GM23338 (cell line): ENCODE results near the gene NRSN2.
A peak's percentile ranks its signal among the peaks of the same experiment; 100 is the strongest.

Experiments
- CREB1 ChIP-seq: fragments of 250-450 bp; sonication (Bioruptor Pico); IDR thresholded peaks from 2 replicates; pipeline ENCODE4 v1.5.0; 2020; ENCODE audit warnings: low read depth, mild to moderate bottlenecking, moderate library complexity
- EZH2 ChIP-seq: fragments of 200-600 bp; sonication (generic); IDR thresholded peaks from one replicate; pipeline ENCODE4 v1.8.0; 2017; ENCODE audit warnings: antibody characterized with exemption, mild to moderate bottlenecking, low read depth; ENCODE audit not compliant: unreplicated experiment
- JUNB ChIP-seq: IDR thresholded peaks from one replicate; pipeline ENCODE4 v1.6.1; 2016; ENCODE audit warnings: antibody characterized with exemption; ENCODE audit not compliant: unreplicated experiment
- POLR2AphosphoS5 ChIP-seq: IDR thresholded peaks from 2 replicates; pipeline ENCODE4 v1.6.1; 2016; ENCODE audit warnings: antibody characterized with exemption, low read depth
- REST ChIP-seq: IDR thresholded peaks from one replicate; pipeline ENCODE4 v1.6.1; 2018; ENCODE audit warnings: antibody characterized with exemption; ENCODE audit not compliant: unreplicated experiment
- STAT1 ChIP-seq: IDR thresholded peaks from one replicate; pipeline ENCODE4 v1.6.1; 2016; ENCODE audit warnings: antibody characterized with exemption; ENCODE audit not compliant: unreplicated experiment
- TF ChIP-seq, protein P1 (sequence below), 2 experiments: fragments of 200-600 bp in 1 of 2; sonication (generic) in 1 of 2; conservative IDR thresholded peaks; 2 replicates each; pipeline versions ENCODE4 v1.5.1 to v1.6.1; 2016 to 2017; ENCODE audit warnings: antibody characterized with exemption in 2 of 2, low read depth in 2 of 2, mild to moderate bottlenecking in 2 of 2, moderate library complexity in 1 of 2

DNA sequence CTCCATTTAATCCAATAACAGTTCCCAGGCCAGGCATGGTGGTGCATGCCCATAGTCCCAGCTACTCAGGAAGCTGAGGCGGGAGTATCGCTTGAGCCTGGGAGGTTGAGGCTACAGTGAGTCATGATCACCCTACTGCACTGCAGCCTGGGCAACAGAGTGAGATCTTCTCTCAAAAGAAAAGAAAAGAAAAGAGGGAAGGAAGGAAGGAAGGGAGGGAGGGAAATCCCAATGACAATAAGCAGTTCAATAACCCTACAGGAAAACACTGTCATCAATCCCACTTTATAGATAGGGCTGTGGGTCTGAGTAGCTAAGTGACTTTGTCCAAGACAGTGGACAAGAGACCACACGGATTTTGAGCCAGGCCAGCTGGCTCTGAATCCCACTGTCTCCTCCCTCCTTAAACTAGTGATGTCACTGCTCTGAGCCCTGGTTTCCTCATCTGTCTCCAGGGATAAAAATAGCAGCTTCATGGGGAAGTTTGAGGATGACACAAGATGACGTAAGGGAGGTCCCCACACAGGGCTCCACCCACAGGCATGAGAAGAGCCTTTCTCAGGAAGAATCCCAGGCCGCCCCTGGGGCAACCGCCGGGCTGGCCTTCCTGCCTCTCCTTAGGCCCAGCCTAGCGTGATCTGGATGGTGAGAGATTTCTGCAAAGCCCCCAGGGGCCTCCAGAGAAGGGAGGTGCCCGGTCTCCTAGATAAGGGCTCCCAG lies 26.4 kb downstream of the NRSN2 start:
- TF ChIP-seq, protein P1, sequence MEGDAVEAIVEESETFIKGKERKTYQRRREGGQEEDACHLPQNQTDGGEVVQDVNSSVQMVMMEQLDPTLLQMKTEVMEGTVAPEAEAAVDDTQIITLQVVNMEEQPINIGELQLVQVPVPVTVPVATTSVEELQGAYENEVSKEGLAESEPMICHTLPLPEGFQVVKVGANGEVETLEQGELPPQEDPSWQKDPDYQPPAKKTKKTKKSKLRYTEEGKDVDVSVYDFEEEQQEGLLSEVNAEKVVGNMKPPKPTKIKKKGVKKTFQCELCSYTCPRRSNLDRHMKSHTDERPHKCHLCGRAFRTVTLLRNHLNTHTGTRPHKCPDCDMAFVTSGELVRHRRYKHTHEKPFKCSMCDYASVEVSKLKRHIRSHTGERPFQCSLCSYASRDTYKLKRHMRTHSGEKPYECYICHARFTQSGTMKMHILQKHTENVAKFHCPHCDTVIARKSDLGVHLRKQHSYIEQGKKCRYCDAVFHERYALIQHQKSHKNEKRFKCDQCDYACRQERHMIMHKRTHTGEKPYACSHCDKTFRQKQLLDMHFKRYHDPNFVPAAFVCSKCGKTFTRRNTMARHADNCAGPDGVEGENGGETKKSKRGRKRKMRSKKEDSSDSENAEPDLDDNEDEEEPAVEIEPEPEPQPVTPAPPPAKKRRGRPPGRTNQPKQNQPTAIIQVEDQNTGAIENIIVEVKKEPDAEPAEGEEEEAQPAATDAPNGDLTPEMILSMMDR (conservative IDR thresholded peaks at IDR 0.05; ENCODE audit: low read depth in 2 of 2): no peak
- TF ChIP-seq POLR2AphosphoS5: no peak
- no peak for TF ChIP-seq EZH2
- TF ChIP-seq JUNB: no peak
- peak; percentile 40; the same call in 1 of the 2 replicates for TF ChIP-seq CREB1 (CRISPR knock-in tag)
- TF ChIP-seq STAT1: no peak
- no peak for TF ChIP-seq REST
